ENCODE results near the gene PKHD1.

Gene PKHD1

GRCh38 chr6:52103623-52104022 lies 16.2 kb upstream of the PKHD1 start:
- DNase-seq (ENCODE audit: low spot score): no peak

DNA sequence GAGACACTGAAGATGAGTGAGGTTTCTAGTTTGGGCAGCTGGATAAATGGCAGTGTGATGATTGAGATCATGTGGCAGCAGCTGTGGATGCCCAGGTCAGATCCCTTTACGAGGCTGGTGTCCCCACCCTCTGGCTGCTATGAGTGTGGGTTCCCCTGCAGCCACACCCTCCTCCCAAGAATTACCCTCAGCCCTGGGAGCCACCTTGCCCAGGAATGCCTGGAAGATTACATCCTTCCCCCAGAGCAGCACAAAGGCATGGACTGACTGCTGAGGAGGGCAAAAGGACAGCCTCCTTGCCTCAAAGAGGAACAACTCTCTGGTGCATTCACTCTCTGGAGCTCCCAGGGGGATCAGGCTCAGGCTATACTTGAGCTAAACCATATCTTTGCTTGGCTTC lies 15.0 kb upstream of the PKHD1 start:
- no peak for DNase-seq (ENCODE audit: low spot score)

- no peak for DNase-seq (ENCODE audit: low spot score)
These were observed 11.3 kb upstream of the PKHD1 start for GRCh38 chr6:52098721-52099120.

DNA sequence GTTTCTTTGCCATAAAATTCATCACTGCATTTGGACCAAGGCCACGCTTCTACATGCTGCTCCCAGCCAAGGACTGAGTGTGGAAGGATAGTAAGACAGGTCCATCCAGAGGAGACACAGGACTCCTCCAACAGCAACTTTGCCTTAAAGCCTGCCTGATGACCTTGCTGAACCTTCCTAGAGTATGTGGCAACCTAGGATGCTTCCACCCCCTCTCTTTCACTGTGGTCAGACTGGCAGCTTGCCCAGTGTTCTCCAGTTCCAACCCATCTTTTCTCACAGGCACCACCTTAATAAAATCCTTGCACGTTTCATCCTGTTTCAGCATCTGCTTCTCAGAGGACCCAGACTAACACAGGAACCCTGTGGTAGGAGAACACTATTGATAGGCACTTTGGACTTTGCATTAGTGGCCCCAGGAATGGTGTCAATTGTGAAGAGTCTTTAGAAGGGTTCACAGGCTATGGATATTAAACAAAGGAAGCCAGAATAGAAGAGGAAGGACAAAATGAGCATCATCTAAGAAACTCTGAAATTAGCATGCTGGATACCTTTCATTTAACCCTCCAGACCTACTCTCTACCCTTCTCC lies 2.4 kb upstream of the PKHD1 start:
- no peak for DNase-seq (ENCODE audit: low spot score)

DNA sequence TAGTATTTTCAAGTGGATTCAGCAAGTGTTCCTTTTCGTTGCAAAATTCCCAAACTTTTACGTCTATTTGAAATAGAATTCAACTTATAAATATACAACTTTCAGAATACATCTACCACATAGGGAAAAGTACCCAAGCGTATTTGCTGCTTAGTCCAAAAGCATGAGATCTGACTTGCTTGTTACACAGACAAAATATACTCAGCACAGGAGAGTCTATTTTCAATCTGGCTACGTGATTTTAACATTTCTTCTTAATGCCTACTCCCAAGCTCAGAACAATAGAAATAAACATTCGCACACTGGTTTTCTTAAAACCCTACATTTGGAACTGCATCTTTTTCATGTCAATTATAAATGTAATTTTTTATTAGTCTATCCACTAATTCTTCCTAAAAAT lies 672 bp downstream of the PKHD1 start:
- no peak for DNase-seq (ENCODE audit: low spot score)

DNA sequence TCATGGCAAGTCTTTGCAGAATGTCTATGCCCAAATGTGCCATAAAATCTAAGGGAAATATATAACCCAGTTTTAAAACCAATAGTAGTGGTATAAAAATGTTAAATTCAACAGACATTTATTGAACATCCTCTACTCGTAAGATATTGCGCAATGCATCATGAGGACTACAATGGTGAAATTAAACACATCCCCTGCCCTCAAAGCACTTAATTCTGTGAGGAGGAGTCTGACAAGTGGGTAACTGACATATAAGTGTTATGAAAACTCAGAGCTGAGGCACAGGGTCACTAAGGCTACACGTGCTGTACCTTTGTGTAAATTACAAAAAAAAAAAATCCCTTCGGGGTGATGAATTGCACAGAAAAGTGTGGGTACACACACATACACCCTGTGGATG lies 6.2 kb downstream of the PKHD1 start:
- DNase-seq (ENCODE audit: low spot score): no peak

- no peak for DNase-seq (ENCODE audit: low spot score)
These were observed 9.3 kb downstream of the PKHD1 start for GRCh38 chr6:52077961-52078625.

GRCh38 chr6:52077180-52077884 lies 10.1 kb downstream of the PKHD1 start:
- DNase-seq (ENCODE audit: low spot score): no peak

DNA sequence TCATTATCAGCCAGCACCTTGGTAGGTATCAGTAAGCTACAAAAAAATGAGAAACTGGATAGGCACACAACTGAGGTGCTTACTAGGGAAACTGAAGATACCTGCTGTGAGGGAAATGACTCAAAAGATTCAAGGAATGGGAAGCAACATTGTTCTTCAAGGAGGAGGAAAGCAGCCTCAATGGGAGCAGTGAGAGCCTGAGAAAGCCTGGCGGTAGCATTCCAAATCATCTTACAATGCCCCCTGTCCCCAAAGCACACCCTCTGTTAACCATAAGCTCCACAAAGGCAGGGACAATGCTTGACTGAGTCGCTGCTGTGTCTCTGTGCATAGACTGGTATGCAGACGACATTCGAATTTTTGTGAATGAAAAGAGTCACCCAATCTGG lies 10.6 kb downstream of the PKHD1 start:
- no peak for DNase-seq (ENCODE audit: low spot score)

- no peak for DNase-seq (ENCODE audit: low spot score)
These were observed 12.7 kb downstream of the PKHD1 start for GRCh38 chr6:52074716-52075115.

- no peak for DNase-seq (ENCODE audit: low spot score)
These were observed 13.3 kb downstream of the PKHD1 start for GRCh38 chr6:52074155-52074554.

GRCh38 chr6:52065621-52066020 lies 21.8 kb downstream of the PKHD1 start:
- no peak for DNase-seq (ENCODE audit: low spot score)

DNA sequence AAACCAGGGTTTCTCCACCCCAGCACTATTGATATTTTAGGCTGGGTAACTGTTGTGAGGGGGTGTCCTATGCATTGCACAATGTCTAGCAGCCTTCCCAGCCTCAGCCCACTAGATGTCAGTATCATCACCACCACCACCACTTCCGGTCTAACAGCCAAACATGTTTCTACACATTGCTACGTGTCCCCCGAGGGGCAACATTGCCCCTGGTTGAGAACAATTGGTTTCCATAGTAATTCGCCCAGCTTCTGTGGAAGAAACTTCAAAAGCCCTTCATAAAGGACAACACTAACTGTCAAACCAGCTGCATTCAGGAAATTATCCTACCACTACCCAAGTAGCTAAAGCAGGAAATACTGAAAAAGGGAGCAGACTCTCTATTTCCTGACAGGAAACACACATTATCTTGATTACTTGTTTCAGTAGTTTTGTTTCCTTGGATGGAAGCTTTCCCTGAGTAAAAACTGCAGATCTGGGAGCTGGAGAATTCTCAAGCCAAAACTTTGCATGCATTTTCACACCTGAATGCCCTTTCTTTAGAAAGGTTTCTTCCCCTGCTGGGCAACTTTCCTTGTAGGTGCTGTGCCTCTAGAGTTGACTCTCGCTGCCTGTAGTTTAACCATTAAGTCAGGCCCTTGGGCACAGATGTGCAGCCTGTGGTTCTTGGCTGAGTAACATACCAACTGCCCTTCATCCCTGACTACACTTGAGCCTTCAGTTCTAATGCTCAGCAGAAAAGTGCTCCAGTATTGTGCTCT lies 23.6 kb downstream of the PKHD1 start:
- DNase-seq (ENCODE audit: low spot score): peak; percentile 42

GRCh38 chr6:52061481-52061880 lies 25.9 kb downstream of the PKHD1 start:
- no peak for DNase-seq (ENCODE audit: low spot score)

DNA sequence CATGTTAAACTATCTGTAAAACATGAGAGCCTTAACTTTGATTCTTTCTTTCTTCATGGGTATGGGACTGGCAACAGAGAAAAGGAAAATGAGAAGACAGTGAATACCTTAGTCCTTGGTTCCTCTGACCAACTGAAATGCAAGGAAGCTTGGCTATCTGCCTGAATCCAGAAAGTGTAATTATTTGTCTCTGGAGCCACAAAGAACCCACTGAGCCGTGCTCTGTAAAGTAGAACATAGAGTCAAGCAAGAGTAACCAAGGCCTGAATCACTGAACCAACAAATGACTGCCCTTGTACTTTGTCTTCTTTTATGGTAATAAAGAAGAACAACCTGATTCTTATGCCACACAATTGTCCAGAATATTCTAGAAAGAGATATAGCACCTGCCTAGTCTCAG lies 27.6 kb downstream of the PKHD1 start:
- DNase-seq (ENCODE audit: low spot score): no peak

- no peak for DNase-seq (ENCODE audit: low spot score)
These were observed 32.0 kb downstream of the PKHD1 start for GRCh38 chr6:52055451-52055850.

- DNase-seq (ENCODE audit: low spot score): no peak
These were observed 34.2 kb downstream of the PKHD1 start for GRCh38 chr6:52053038-52053695.

GRCh38 chr6:52050051-52050405 lies 37.4 kb downstream of the PKHD1 start:
- no peak for DNase-seq (ENCODE audit: low spot score)

DNA sequence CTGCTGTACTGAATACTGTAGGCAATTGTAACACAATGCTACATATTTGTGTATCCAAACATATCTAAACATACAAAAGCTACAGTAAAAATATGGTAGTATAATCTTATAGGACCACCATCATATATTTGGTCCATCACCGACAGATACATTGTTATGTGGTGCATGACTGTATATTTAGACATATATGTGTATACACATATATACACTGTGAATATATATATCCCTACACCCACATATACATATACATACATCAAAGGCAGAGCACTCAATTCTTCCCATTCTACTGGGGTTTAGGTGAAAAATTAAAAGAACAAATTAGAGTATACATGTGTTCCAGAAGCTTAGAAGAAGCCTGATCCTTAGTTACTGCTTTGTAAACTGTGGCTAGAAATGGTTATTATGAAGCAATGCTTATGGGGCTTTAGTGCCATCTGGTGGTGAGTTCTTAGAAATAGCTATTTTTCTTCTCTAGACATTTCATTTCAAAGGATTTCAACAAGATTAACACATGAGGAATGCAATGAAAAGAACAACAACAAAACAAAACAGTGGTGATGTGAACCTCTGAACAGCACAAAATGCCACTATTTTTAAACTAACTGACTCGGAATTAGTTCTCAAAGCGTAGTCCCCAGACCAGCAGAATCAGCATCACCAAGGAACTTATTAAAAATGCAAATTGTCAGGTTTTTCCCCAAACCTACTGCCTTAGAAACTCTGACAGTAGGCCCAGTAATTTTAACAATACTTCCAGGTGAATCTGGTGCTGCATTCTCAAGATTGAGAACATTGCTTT lies 38.0 kb downstream of the PKHD1 start:
- DNase-seq (ENCODE audit: low spot score): peak; percentile 51

DNA sequence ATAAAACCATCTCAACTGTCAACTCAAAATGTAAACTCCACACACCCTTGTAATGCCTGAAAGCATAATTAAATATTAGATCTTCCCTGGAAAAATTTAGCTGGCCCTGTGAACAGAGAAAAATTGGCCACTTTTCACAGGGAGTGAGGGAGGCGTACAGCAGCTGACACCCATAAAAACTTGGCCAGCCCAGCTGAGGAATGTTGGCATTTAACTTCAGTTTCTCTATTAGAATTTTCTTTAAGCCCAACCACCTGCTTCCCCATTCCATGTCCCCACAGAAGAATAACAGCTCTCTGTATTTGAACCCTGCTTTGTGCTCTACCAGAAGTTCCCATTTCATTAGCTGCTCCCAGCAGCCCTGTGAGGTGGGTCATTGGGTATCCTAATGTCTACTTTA lies 41.0 kb downstream of the PKHD1 start:
- DNase-seq (ENCODE audit: low spot score): no peak

DNA sequence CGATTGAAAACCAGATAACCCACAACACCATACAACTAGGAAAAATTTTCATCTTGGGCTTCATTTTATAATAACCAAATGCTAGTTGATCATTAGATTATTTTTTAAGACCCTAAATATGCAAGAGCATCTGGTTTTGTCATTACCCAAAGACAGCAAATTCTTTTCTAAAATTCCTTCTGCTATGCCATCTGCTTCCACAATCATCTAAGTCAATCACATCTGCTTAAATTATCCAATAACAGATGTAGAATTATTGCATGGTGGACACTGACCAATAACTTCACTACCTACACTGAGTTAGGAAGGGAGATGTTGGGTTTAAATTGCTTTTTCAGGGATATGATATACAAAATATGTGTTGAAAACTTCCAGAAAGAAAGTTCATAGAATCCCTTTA lies 41.9 kb downstream of the PKHD1 start:
- DNase-seq (ENCODE audit: low spot score): no peak

DNA sequence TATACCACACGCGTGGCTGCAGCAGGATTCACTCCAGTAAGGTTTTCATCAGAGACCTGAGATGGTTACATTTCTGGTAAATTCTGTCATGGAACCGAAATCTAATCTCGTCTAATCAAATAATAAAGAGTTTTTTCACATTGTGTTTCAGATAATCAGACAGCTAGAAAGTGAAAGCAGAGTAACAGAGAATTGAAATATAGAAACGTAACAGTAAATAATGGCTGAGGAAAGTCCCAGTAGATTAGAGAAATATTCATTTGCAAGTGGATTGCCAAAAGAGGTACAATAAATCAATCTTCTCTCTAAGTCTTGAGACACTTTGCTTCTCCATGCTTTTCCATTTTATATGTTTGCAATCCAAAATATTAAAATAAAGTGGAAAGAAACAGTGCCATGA lies 42.4 kb downstream of the PKHD1 start:
- DNase-seq (ENCODE audit: low spot score): no peak

All from pons (tissue), 1 donor.